NCI-H510A (cell line): ENCODE data around the gene GSK3A.

ENCODE experiments used
- DNase-seq: peaks from one replicate; lab custom pipeline; 2025; lab: John Stamatoyannopoulos, UW

GSK3A gene

GRCh38 chr19:42226886-42227285, 15.5 kb downstream of the GSK3A start:
- no peak for DNase-seq

GRCh38 chr19:42225718-42226292, 16.6 kb downstream of the GSK3A start:
- no peak for DNase-seq

- no peak for DNase-seq
These were observed 17.3 kb downstream of the GSK3A start for GRCh38 chr19:42224940-42225717.

GRCh38 chr19:42220751-42221097, 21.7 kb downstream of the GSK3A start:
- DNase-seq, result no peak

- peak; percentile 91 for DNase-seq
These were observed 22.3 kb downstream of the GSK3A start, which contains the start of gene ZNF526 for GRCh38 chr19:42219812-42220750. TSS of gene ZNF526 (plus strand) at chr19:42220312. CDS start at chr19:42224404, 4,092 bp downstream.

- peak; percentile 85 for DNase-seq
These were observed 24.6 kb downstream of the GSK3A start, which contains the start of gene DEDD2 for GRCh38 chr19:42217520-42218437. TSS of gene DEDD2 (minus strand) at chr19:42217677. CDS start at chr19:42217007, 670 bp downstream.

- peak; percentile 13 for DNase-seq
These were observed 25.5 kb downstream of the GSK3A start for GRCh38 chr19:42216653-42217519.

- DNase-seq, result no peak
These were observed 27.5 kb downstream of the GSK3A start for GRCh38 chr19:42214810-42215485.

- DNase-seq, result no peak
These were observed 29.5 kb downstream of the GSK3A start for GRCh38 chr19:42212886-42213285.

- no peak for DNase-seq
These were observed 33.8 kb downstream of the GSK3A start for GRCh38 chr19:42208612-42209011.

GRCh38 chr19:42207767-42208271, 34.6 kb downstream of the GSK3A start:
- DNase-seq, result no peak

- DNase-seq, result no peak
These were observed 35.3 kb downstream of the GSK3A start for GRCh38 chr19:42206871-42207755.

- no peak for DNase-seq
These were observed 37.7 kb downstream of the GSK3A start for GRCh38 chr19:42204664-42205063.

GRCh38 chr19:42203700-42204099, 38.7 kb downstream of the GSK3A start:
- no peak for DNase-seq

GRCh38 chr19:42202290-42202880, 40.0 kb downstream of the GSK3A start:
- no peak for DNase-seq

GRCh38 chr19:42201489-42202289, 40.7 kb downstream of the GSK3A start:
- DNase-seq, result no peak

- DNase-seq, result no peak
These were observed 42.2 kb downstream of the GSK3A start for GRCh38 chr19:42200116-42200715.
